Measurements from ENCODE around the gene MBOAT7. TPM values are rescaled to one million over a fixed set of nuclear protein-coding genes. Genes with fewer than 3 reads are reported as not detected.
"Not testable (repeated sequence)": the region's sequence is repeated elsewhere in the genome, so short reads cannot be mapped to it uniquely, and the experiment has no call there.

The MBOAT7 gene
- total RNA-seq, 2 donors from 2014 or later: 40.5 to 98.9 TPM

GRCh38 chr19:54229146-54229545 is 39.8 kb upstream of the MBOAT7 start:
- Histone ChIP-seq H3K4me3 (no peak overlapping the region), H3K9me3 (no peaks in the 10 kb centered on the region)

GRCh38 chr19:54224619-54225018 is 35.2 kb upstream of the MBOAT7 start:
- H3K4me1 ChIP-seq; H3K27me3 ChIP-seq; H3K36me3 ChIP-seq (replicated peaks in 1 of 2; ENCODE audit: insufficient read depth in 1 of 2, low read depth in 2 of 2); H3K27ac ChIP-seq; ATAC-seq; H3K4me3 ChIP-seq; DNase-seq; H3K9me3 ChIP-seq; intact Hi-C loops (cut with DNase I): not testable (repeated sequence)
- WGBS, 2 donors: 47 to 68% methylated on average over 9 to 10 of the region's 10 CpGs

More at GRCh38 chr19:54229146-54229545, 39.8 kb upstream of the MBOAT7 start:
- no peaks in the 10 kb centered on the region for H3K27me3 ChIP-seq
- WGBS, 2 donors: 67 to 72% methylated on average over 8 of the region's 8 CpGs
- no peak for DNase-seq
- ATAC-seq: no peak
- intact Hi-C loops (cut with DNase I): no loop called here
- H3K4me1 ChIP-seq: no peaks in the 10 kb centered on the region
- no peak overlapping the region for H3K27ac ChIP-seq
- TF ChIP-seq, protein P1, sequence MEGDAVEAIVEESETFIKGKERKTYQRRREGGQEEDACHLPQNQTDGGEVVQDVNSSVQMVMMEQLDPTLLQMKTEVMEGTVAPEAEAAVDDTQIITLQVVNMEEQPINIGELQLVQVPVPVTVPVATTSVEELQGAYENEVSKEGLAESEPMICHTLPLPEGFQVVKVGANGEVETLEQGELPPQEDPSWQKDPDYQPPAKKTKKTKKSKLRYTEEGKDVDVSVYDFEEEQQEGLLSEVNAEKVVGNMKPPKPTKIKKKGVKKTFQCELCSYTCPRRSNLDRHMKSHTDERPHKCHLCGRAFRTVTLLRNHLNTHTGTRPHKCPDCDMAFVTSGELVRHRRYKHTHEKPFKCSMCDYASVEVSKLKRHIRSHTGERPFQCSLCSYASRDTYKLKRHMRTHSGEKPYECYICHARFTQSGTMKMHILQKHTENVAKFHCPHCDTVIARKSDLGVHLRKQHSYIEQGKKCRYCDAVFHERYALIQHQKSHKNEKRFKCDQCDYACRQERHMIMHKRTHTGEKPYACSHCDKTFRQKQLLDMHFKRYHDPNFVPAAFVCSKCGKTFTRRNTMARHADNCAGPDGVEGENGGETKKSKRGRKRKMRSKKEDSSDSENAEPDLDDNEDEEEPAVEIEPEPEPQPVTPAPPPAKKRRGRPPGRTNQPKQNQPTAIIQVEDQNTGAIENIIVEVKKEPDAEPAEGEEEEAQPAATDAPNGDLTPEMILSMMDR (IDR thresholded peaks at IDR 0.05): no peak
- TF ChIP-seq POLR2A (IDR thresholded peaks at IDR 0.05): no peak
- no peaks in the 10 kb centered on the region for H3K36me3 ChIP-seq (replicated peaks in 1 of 2; ENCODE audit: insufficient read depth in 1 of 2, low read depth in 2 of 2)

DNA sequence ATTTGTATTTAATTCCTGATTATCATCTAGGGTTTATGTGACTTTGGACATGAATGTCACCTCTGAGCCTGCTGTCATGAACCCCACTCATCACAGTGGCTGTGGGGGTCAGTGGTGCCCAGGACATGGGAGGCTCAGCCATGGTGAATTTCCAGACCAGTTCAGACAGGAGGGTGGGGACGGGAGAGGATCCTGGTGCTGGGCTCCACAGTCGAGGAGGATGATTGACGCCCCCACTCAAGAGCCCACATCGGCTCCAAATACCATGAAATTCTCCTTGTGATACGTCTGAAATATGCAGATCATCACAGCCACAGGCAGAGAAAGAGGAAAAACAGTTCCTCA is 34.5 kb upstream of the MBOAT7 start:
- ATAC-seq; H3K27ac ChIP-seq; H3K27me3 ChIP-seq; DNase-seq; H3K36me3 ChIP-seq (replicated peaks in 1 of 2; ENCODE audit: insufficient read depth in 1 of 2, low read depth in 2 of 2); intact Hi-C loops (cut with DNase I); H3K4me1 ChIP-seq; H3K9me3 ChIP-seq; H3K4me3 ChIP-seq: not testable (repeated sequence)
- 37 to 38% methylated on average over 5 of the region's 5 CpGs for WGBS, 2 donors

- H3K36me3 ChIP-seq (replicated peaks in 1 of 2; ENCODE audit: insufficient read depth in 1 of 2, low read depth in 2 of 2); DNase-seq; H3K27me3 ChIP-seq; intact Hi-C loops (cut with DNase I); H3K4me1 ChIP-seq; H3K27ac ChIP-seq; H3K9me3 ChIP-seq; H3K4me3 ChIP-seq: not testable (repeated sequence)
- ATAC-seq: peak; percentile 23
- 31 to 38% methylated on average over 11 to 14 of the region's 14 CpGs for WGBS, 2 donors
Observed at GRCh38 chr19:54223277-54223936, 34.0 kb upstream of the MBOAT7 start.

DNA sequence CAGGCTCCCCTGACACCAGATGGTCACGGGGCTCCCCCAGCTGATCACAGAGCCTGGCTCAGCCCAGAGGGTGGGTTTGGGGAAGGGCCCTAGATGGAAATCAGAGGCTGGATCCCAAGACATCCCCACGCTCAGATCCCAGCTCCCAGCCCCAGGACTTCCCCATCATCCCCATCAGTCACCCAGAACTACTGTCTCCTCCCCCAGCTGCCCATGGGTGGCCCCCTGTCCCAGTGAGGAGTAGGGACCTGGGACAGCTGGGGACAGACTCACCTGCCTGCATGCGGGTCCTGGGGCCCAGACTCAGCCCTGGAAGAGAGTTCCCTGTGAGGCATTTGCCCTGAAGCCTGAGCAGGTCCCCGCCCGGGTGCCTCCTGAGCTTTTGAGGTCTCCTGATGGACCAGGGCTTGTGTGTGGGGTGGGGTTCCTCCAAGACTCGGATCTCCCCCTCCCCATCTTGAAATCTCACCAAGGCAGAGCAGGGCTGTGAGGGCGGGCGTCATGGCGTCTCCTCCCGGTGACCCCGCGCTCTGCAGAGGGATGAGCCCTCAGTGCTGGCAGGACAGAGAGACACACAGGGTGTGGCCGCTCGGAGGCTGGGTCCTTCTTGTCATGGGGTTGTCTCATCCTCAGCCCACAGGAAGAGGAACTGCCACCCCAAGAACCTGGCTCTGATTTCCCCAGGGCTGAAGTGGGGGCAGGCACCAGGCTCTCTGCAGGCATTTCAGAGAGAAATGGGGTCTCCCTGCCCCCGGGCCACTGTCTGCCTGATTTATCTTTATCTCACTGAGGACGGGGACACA is 33.3 kb upstream of the MBOAT7 start, which contains the start of gene LILRB3:
Gene LILRB3 (minus strand): TSS at position 534 of the 803 bp plus-strand sequence. CDS start 31 bp downstream, at position 503.
- H3K4me1 ChIP-seq; intact Hi-C loops (cut with DNase I); H3K36me3 ChIP-seq (replicated peaks in 1 of 2; ENCODE audit: insufficient read depth in 1 of 2, low read depth in 2 of 2); H3K27me3 ChIP-seq; H3K4me3 ChIP-seq; DNase-seq; H3K9me3 ChIP-seq; H3K27ac ChIP-seq: not testable (repeated sequence)
- WGBS, 2 donors: 46% methylated on average over 11 to 16 of the region's 16 CpGs
- peak in 1 of 3 donors; percentile 29 for TF ChIP-seq POLR2A (IDR thresholded peaks at IDR 0.05)
- ATAC-seq: peak; percentile 39

GRCh38 chr19:54221947-54222346 is 32.6 kb upstream of the MBOAT7 start:
- DNase-seq; H3K27me3 ChIP-seq; H3K4me3 ChIP-seq; H3K4me1 ChIP-seq; H3K9me3 ChIP-seq; ATAC-seq; intact Hi-C loops (cut with DNase I); H3K36me3 ChIP-seq (replicated peaks in 1 of 2; ENCODE audit: insufficient read depth in 1 of 2, low read depth in 2 of 2); H3K27ac ChIP-seq: not testable (repeated sequence)
- WGBS, 2 donors: 60 to 79% methylated on average over 1 to 6 of the region's 7 CpGs

GRCh38 chr19:54219702-54220101 is 30.3 kb upstream of the MBOAT7 start:
- H3K36me3 ChIP-seq (replicated peaks in 1 of 2; ENCODE audit: insufficient read depth in 1 of 2, low read depth in 2 of 2); H3K9me3 ChIP-seq; H3K27ac ChIP-seq; H3K27me3 ChIP-seq; DNase-seq; intact Hi-C loops (cut with DNase I); H3K4me3 ChIP-seq; H3K4me1 ChIP-seq; ATAC-seq: not testable (repeated sequence)
- WGBS, 2 donors: 71% methylated on average over 5 of the region's 5 CpGs; no CpG with 5 or more reads in 1 of the 2 donors

Measured in body of pancreas (tissue), 4 donors.